IMR-90 (cell line): ENCODE measurements around the gene MTUS2.

Experiments
- BHLHE40 ChIP-seq: fragments of 150-350 bp; IDR thresholded peaks from 2 replicates; pipeline ENCODE4 v1.6.1; 2016; ENCODE audit warnings: mild to moderate bottlenecking, low read depth, low read length
- CEBPB ChIP-seq: IDR thresholded peaks from 2 replicates; pipeline ENCODE4 v1.6.1; 2012; ENCODE audit warnings: low read depth, low read length, improper control_type of control experiment
- CTCF ChIP-seq: conservative IDR thresholded peaks from 2 replicates; pipeline ENCODE4 v1.5.1; 2012; ENCODE audit warnings: mild to moderate bottlenecking, low read depth, low read length, improper control_type of control experiment
- FOS ChIP-seq: fragments of 150-350 bp; IDR thresholded peaks from 2 replicates; pipeline ENCODE4 v1.6.1; 2016; ENCODE audit warnings: low read depth, low read length
- MAZ ChIP-seq: IDR thresholded peaks from 2 replicates; pipeline ENCODE4 v1.6.1; 2012; ENCODE audit warnings: low read depth, mild to moderate bottlenecking, low read length, improper control_type of control experiment, moderate library complexity, borderline replicate concordance
- MXI1 ChIP-seq: IDR thresholded peaks from 2 replicates; pipeline ENCODE4 v1.6.1; 2012; ENCODE audit warnings: low read depth, mild to moderate bottlenecking, low read length, moderate library complexity, borderline replicate concordance
- NFE2L2 ChIP-seq: fragments of 150-350 bp; IDR thresholded peaks from 2 replicates; pipeline ENCODE4 v1.6.1; 2016; ENCODE audit warnings: low read depth, mild to moderate bottlenecking, low read length
- POLR2A ChIP-seq: IDR thresholded peaks from 2 replicates; pipeline ENCODE4 v1.6.1; 2012; ENCODE audit warnings: mild to moderate bottlenecking, low read depth, low read length
- RAD21 ChIP-seq: IDR thresholded peaks from 2 replicates; pipeline ENCODE4 v1.6.1; 2012; ENCODE audit warnings: low read length, improper control_type of control experiment
- RCOR1 ChIP-seq: IDR thresholded peaks from 2 replicates; pipeline ENCODE4 v1.6.1; 2012; ENCODE audit warnings: mild to moderate bottlenecking, low read length, improper control_type of control experiment; ENCODE audit not compliant: insufficient replicate concordance
- RFX5 ChIP-seq: IDR thresholded peaks from 2 replicates; pipeline ENCODE4 v1.8.0; 2012; ENCODE audit warnings: low read depth, mild to moderate bottlenecking, low read length, moderate library complexity
- SMC3 ChIP-seq: fragments of 150-350 bp; IDR thresholded peaks from 2 replicates; pipeline ENCODE4 v1.6.1; 2016; ENCODE audit warnings: low read depth, mild to moderate bottlenecking, antibody characterized with exemption, low read length, moderate library complexity
- USF2 ChIP-seq: fragments of 150-350 bp; IDR thresholded peaks from 2 replicates; pipeline ENCODE4 v1.6.1; 2017; ENCODE audit warnings: mild to moderate bottlenecking, antibody characterized with exemption, low read length, low read depth

GRCh38 chr13:29452773-29453616 lies 632.9 kb downstream of the MTUS2 start:
- TF ChIP-seq CTCF (no peak), FOS (no peak), CEBPB (no peak), POLR2A (no peak), USF2 (no peak), RAD21 (no peak), SMC3 (no peak), RFX5 (no peak), NFE2L2 (no peak), MXI1 (no peak), MAZ (no peak), BHLHE40 (no peak), RCOR1 (no peak)
